ENCODE results near the gene EDNRA.

Gene EDNRA

DNA sequence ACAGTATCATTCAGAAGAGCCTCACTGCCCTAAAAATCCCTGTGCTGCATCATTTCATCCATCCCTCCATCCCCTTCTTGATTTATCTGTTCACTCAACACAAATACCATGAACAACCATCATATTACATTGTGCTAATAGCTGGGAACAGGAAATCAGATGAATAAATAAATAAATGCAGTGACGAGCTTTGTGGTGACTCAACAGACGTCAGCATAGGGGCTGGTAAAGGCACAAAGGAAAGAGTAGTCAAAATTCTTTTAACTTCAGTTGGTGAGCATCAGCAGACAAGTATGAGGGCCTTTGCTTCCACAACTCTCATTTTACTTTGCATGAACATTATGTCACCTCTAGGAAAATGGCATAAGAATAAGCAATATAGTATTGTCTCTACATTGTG is 65.5 kb downstream of the EDNRA start:
- no peak for DNase-seq

DNA sequence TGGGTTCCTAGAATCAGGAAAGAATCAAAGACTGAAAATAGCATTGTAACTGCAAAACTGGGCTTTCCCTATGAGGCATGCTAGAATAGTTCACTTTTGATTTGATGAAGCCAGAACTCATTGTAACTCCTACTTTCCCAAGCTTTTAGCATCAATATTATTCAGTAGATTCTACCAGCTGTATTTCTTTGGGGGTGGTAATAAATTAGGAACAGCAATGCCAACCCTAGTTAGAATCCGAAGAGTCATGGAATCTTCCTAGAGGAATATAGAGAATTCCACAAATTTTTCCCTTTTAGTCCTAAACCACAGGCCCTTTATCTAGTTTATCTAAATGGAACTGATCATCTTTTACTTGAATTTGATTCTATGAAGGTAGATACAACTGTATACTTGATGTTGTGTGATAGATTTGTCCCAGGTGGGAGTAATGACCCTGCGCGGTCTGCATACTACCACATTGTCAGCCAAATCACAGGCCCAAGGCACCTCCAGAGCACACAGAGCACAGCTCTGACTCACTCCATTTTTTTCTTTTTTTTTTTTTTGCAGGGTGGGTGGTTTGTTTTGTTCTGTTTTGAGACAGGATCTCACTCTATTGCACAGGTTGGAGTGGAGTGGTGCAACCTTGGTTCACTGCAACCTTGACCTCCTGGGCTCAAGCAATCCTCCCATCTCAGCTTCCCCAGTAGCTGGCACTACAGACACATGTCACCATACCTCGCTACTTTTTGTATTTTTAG is 66.6 kb downstream of the EDNRA start:
- no peak for DNase-seq

DNA sequence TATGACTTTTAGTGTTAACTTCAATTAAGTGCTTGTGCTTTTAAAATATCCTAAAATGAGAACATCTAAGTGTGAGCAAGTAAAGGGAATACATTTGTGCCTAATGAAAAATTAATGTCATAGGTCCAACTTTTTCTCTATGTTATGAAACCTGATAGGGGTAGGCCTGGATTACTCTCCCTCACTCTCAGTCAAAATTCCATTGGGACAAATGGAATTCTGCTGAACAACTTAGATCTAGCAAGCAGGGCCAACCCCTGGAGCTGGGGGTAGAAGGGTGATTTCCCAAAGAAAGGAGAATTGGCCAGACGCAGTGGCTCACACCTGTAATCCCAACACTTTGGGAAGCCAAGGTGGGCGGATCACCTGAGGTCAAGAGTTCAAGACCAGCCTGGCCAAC is 67.4 kb downstream of the EDNRA start:
- DNase-seq: no peak

DNA sequence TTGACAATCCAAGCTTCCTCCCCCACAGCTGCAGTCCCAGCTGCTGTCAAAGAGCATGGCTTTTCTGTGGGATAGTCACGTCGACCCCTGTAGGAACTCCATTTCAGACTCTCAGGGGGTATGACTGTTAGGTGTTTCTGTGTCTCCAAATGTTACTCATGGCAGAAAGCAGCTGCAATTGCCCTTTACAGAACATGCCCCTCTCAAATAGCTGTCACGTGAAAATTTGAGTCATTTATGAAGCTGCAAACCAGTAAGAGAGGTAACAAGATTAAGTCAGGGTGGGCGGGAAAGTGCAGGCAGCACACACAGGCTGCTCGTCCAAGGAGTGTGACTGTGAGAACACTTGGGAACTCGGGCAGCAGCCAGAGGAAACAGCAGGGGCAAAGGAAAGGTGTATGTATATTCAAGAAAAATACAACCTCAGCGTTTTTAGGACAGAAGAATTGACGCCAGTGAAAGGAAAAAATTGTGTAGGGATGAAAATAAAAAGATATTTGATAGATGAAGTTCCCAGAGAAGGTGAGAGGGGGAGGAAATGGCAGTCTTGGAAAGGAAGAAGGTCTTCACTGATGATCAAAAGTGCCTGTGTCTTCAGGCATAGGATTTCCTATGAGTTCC is 69.8 kb downstream of the EDNRA start:
- DNase-seq: no peak

DNA sequence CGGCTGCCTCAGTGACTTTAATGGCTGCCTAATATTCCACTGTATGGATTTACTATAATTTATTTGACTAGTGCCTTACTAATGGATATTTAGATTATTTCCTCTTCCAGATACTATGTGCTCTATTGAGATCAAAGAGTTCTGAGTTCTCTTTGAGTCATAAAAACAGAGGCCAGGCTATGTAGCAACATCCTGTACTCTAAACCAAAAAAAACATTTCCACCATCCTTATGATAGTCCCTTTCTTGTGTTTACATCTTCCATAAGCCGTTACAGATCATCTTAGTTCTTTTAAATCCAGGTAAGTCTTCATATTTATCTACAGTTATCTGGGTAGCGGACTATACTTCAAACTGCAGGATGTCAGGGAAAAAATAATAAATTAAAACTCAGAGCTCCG is 79.7 kb downstream of the EDNRA start:
- DNase-seq: no peak

DNA sequence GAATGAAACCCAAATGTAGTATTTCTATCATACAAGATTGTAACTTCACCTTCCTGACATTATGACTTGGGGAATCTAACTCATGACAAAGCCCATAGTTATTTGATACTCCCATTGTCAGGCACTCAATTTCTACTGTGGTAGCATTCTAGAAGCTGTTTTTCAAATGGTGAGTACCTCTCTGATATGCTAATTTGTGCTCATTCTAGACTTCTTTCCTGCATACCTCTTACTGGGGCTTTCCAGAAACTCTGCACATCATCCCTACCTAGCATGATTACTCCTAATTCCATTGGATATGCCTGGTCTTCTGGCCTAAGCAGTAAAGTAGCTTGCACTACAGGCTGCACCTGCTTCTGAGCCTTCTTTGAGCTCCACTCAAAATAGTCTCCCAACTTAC is 85.9 kb downstream of the EDNRA start:
- DNase-seq: no peak

DNA sequence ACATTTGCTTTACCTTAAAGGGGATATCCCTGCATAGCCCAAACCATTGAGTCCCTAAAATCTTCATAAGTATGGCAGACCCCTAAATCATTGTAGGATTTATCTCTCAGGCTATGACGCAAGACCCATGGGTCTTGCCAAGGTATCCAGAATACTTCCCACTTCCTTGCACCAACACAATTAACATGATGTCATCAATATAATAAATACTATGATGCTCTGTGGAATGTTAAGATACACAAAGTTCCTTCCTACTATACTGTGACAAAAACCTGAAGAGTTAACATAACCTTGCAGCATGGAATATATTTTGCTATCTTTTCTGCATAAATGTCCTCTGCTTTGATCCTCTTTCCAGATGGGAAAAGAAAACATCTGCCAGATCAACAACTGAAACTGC is 86.4 kb downstream of the EDNRA start:
- no peak for DNase-seq

DNA sequence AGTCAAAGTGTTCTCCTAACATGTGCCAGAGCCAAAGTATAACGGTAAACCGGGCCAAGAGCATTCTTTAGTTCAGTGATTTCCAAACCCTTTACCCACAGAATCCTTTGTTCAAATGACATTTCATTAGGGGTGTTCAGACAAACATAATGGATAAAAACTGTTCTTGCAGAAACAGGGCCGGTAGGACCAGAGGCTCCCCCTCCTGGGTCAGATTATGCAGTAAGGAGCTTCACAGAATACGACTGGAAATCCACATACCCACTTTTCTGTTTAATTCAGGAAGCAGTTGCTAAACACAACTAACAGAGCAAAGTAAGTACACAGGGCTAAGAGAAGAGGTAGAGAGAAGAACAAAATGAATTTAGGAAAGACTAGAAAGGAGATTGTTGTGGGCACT is 89.7 kb downstream of the EDNRA start:
- DNase-seq: no peak

DNA sequence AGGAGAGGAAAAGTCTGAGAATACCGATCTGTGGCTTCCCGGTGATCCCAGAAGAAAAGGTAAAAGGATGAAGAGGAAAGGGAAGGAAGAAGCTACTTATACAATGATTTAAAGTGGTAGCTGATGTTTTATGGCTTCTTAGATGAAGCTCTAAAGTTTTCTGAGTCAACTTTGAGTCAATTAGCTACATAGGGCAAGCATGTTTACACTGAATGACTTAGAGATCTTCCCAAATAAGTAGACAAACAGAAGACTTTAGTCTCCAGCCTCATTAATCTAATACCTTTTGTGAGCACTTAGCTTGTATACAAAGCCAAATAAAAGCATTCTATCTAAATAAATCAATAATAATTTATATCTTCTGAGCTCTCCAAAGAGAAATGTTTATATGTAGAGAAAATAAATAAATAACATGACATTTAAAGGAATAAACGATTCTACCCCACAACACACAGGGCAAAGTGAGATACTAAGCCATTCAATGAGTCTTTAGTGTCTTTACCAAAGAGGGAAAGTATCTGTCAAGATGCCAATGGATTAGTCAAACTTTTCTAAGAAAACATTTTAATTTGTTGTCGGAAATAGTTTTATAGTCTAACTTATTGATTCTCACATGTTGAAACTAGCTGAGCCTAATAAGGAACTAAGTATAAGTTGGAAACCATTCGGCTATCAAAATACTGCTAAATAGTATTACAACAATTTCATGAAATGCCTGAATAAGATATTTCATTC is 90.3 kb downstream of the EDNRA start:
- no peak for DNase-seq

DNA sequence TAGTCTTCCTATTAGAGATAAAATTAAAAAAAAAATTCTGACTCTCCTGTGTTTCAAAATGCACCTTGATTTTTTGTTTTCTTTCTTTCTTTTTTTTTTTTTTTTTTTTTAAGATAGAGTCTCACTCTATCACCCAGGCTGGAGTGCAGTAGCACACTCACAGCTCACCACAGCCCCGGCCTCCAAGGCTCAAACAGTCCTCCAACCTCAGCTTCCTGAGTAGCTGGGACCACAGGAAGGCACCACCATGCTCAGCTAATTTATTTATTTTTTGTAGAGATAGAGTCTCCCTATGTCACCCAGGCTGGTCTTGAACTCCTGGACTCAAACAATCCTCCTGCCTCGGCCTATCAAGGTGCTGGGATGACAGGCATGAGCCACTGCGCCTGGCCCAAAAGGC is 95.2 kb downstream of the EDNRA start:
- DNase-seq: no peak

DNA sequence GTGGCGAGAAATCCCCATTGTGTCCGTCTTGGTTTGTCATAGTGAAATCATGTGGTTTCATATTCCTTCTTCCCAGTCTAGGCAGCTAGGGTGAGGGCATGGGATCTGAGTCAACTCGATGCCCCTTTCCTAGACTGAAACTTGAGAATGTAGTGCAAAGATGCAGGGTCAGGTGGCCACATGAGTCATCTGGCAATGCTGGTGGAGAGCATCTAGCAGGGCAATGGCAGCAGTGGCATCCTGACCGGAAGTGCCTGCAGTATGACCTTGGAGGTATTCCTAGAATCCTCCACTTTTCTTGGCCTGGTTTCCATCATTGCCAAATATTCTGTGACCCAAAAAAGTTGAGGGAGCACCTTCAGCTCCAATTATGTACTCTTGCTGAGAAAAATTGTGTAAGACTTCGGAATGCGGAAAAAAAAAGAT is 97.2 kb downstream of the EDNRA start:
- DNase-seq: no peak

DNA sequence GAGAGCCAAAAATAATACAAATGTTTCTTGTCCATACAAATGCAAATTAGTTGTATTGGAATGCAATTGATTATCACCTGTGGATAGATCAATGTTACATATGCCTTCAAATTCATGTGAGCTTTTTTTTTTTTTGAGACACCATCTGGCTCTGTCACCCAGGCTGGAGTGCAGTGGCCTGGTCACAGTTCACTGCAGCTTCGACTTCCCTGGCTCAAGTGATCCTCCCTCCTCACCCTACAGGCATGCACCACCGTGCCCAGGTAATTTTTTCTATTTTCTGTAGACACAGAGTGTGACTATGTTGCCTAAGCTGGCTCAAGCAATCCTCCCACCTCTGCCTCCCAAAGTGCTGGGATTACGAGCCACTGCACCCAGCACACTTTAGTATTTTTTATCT is 97.7 kb downstream of the EDNRA start:
- no peak for DNase-seq

DNA sequence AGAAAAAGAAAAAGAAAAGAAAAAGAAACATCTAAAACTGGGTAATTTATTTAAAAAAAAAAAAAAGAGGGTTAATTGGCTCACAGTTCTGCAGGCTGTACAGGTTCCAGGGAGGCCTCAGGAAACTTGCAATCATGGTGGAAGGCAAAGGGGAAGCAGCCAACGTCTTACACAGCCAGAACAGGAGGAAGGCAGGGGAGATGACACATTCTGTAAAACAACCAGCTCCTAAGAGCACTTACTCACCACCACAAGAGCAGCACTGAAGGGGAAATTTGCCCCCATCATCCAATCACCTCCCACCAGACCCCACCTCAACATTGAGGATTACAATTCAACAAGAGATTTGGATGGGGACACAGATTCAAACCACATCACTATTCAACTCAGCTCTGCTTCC is 99.5 kb downstream of the EDNRA start:
- DNase-seq: no peak

DNA sequence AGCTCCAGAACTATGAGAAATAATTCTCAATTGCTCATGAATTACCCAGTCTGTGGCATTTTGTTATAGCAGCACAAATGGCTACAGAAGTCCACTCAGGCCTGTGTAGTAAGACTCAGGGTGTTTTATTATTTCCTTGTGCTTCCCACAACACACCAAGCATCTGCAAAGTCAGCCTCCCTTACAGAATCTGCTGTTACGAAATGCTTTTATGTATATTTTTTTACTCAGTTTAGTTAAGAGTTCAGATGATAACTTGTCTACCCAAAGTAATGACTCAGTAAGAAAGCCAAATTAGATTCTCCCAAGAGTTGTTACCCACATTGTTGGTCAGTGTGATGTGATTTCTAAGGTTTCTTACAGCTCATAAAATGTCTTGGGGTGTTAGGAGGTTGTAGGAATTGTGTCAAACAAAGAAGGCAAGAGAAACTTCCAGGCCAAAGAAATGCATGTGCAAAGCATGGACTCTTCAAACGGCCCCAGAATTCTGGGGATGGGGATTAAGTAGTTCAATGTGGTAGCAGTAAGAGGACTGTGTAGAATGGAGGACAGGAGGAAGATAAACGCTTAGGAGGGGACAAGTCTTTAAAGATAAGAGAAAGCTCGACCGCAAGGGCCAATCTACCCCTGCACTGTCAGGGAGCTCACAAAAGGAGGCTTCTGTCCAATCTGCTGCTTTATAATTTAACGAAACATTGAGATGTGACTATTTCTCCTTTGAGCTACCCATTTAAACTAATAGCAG is 100.9 kb downstream of the EDNRA start:
- DNase-seq: no peak

DNA sequence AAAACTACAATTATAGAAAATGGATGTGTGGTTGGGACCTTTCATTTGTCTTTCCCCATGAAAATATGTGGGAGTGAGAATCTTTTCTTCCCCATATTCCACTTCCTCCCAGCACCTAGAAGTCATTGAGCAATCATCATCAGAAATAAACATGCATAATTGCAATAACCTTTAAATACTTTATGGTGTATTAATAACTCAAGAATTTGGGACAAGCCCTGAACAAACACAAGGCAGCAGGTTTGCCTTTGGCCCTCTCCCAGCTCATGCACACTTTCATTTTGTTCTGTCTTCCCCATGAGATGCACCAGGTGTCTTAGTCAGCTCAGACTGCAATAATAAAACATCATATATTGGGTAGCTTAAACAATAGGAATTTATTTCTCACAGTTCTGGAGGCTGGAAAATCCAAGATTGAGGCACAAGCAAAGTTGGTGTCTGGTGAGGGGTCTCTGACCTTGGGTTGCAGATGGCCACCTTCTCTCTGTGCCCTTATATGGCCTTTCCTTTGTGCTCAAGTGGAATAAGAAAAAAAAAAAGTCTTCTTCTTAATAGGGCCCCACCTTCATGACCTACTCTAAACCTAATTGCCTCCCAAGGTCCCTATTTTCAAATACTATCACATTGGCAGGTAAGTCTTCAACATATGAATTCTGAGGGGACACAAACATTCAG is 101.6 kb downstream of the EDNRA start:
- DNase-seq: no peak

DNA sequence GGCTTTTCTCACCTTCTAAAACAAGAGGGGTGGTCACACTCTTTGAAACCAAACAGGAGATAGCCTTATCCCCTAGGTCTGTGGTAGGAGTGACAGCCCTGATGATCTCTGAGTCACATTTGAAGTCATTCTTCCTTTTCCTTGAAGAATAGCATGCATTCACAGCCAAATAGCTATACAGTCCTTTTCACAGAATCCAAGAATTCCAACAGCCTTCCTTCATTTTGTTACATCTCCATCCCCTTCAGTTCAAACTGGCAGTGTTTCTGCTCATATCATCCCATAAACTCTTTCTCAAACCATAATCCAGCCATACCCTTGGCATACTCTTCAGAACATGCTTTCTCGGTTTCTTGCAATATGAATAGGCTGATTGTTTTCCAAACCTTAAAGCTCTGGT is 103.0 kb downstream of the EDNRA start:
- DNase-seq: no peak

DNA sequence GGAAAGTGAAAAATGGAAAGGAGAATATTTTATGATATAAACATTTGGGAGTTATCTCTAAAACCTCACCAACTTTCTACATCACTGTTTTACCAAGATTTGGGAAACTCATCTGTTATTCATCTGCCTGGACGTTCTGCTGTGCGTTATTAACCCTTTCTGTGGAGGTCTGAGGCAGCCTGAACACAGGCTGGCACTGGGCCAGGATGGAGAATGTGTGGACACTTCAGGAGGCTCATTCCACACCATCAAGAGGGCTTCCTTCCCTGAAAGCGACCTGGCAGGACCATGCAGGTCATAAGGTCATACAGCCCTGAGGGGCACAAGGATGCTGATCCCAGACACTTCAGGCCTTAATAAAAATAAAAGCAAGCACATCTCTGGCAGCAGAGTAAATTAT is 105.1 kb downstream of the EDNRA start:
- no peak for DNase-seq

DNA sequence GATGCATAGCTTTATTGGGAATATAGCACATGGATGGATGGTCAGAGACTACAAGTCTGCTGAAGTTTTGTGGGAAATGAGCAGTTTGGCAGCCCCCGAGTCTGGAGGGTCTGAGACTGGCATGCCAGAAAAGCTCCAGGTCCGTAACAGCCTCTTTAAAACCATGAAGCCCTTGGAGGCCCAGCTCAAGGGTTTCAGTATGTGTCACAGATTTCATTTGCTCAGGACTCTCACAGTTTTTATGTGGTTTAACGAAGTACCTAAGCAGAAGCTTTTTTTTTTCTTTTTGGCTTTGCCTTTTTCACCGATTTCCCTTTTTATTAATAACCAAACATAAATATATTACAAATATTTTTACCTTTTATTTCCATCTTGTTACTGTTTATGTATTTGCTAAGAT is 105.7 kb downstream of the EDNRA start:
- no peak for DNase-seq

DNA sequence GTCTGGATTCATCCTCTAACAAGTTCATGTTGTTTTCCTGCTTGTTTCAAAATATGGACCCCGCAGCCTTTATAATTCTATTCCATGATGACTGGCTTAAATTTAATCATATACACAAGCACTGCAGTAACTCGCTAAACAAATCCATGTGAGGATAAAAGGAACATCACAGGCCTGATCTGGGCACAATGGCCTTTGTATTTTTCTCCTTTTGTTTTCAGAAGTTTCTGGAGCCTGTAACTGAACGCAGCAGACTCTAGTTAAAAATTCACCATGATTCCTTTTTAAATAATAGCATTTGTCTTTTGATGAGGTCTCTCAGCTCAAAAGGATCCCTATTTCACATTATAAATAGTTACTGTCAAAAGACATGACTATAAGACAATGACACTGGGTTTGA is 106.1 kb downstream of the EDNRA start:
- no peak for DNase-seq

DNA sequence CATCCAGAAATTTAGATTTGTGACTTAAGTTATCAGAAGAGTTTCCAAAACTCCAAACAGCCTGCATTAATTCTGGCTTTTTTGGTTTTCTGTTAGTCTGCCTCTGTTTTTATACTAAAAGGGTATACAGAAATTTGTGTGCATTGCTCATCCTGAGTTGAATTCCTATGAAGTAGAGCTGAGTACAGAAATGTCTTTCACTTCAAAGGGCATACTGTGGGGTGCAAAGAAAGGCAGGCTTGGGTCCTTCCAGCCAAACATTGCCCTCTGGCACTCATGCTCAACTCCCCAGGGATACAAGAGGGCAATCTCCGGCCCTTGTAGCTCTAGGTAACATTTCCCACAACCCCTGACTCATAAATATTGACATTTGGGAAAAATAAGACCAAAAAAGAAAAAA is 108.7 kb downstream of the EDNRA start:
- no peak for DNase-seq

DNA sequence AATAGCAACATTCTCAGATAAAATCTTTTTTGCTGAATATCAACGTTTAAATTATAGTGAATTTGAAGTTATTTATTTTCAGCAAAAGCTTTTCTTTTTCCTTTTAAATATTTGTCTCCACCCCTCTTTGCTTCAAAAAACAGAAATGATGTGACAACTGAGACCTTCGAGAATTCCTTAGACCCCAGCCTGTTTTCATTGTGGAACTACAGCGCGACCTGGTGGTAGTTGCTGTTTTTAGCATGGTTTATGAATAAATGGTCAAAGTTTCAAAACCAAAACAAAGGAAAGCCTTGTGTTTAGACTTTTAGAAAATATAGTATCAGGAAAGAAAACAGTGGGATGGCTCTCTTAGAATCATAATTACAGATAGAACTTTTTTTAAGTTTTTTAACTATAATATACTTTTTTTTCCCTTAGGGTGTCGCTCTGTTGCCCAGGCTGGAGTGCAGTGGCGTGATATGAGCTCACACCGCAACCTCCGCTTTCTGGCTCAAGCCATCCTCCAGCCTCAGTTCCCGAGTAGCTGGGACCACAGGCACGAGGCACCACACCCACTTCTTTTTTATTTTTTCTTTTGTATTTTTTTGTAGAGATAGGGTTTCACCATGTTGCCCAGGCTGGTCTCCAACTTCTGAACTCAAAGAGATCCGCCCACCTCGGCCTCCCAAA is 109.5 kb downstream of the EDNRA start:
- peak; percentile 29 for DNase-seq

DNA sequence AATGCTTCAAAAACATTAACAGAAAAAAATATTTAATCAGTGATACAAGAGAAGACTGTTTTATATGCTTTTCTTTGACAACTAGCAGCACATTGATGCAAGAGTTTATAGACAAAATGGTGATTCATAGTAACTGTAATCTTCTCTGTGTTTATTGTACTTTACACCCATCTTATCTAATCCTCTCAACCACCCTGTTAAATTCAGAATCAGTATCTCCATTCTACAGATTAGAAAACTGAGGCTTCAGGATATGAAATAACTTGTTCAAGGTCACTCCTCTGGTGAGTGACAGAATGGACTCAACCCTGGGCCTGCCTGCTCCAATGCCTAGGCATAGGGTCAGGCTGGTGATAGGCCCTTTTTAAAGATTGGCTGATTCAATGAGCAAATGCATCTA is 110.2 kb downstream of the EDNRA start:
- no peak for DNase-seq
